Testis (tissue), 3 donors: ENCODE measurements around the gene CYP4F11. TPM values are rescaled to one million over a fixed set of nuclear protein-coding genes. Genes with fewer than 3 reads are reported as not detected.
"Not testable (repeated sequence)": the region's sequence is repeated elsewhere in the genome, so short reads cannot be mapped to it uniquely, and the experiment has no call there.

Source experiments
- DNase-seq: peaks from one replicate; pipeline ENCODE4 v3.0.0-alpha.2; 2019
- H3K27ac ChIP-seq, 2 donors: fragments of 200-600 bp; sonication (generic); one replicate each; pipeline ENCODE4 v1.5.1; 2019
- H3K27me3 ChIP-seq: fragments of 200-600 bp; sonication (generic); one replicate; pipeline ENCODE4 v1.5.1; 2019
- H3K36me3 ChIP-seq: fragments of 200-600 bp; sonication (generic); one replicate; pipeline ENCODE4 v1.5.1; 2017; ENCODE audit warnings: low read depth; ENCODE audit errors: missing control alignments
- H3K4me1 ChIP-seq: fragments of 200-600 bp; sonication (generic); one replicate; pipeline ENCODE4 v1.5.1; 2019
- H3K4me3 ChIP-seq, 2 donors: fragments of 200-600 bp; sonication (generic); one replicate each; pipeline ENCODE4 v1.5.1; 2017 to 2019
- H3K9me3 ChIP-seq: fragments of 200-600 bp; sonication (generic); one replicate; pipeline ENCODE4 v1.5.1; 2017
- CTCF ChIP-seq, 3 experiments: fragments of 450-650 bp in 2 of 3; fragments of 200-600 bp in 1 of 3; sonication (generic) in 1 of 3; IDR thresholded peaks; one replicate each; pipeline ENCODE4 v1.5.1; 2016 to 2019; ENCODE audit warnings: antibody characterized with exemption in 3 of 3, mild to moderate bottlenecking in 2 of 3, moderate library complexity in 1 of 3
- POLR2A ChIP-seq: fragments of 450-650 bp; IDR thresholded peaks from one replicate; pipeline ENCODE4 v1.6.1; 2017; ENCODE audit warnings: antibody characterized with exemption, mild to moderate bottlenecking, moderate library complexity
- WGBS, 2 donors: methylation state at CpG; one replicate each; pipeline ENCODE4 v1.1.5; 2018; 5-methylcytosine and 5-hydroxymethylcytosine counted together
- intact Hi-C: fragments of 100-400 bp; cut with DNase I; formaldehyde crosslinking; loops from one replicate; pipeline ENCODE4 v1.15.1; 2023; ENCODE audit warnings: low total_unique reads
- polyA plus RNA-seq: library from polyadenylated mRNA; stranded (reverse); fragments of 350-450 nt; fragmentation: Illumina TruSeq; extraction: RNeasy Lipid Tissue Mini Kit (QIAGEN cat#74804); gene quantifications from one replicate; pipeline ENCODE4 v1.2.3, GENCODE V29; 2014; ENCODE audit warnings: low read depth, low replicate concordance; ENCODE audit not compliant: insufficient read depth
- total RNA-seq, 2 donors: library from RNA; depleted of rRNA; stranded (reverse); fragments of >200 nt; gene quantifications; one replicate each; pipeline ENCODE4 v1.2.3, GENCODE V29; 2016

CYP4F11 gene
- total and polyA plus RNA-seq, 3 donors from 2014 or later = 2.6 to 4.3 (median 3.0) TPM

- intact Hi-C loops = no loop called here
- 91% methylated on average over 2 of the region's 2 CpGs; no CpG with 5 or more reads in 1 of the 2 donors for WGBS, 2 donors
- no peaks in the 10 kb centered on the region for H3K36me3 ChIP-seq
- no peaks in the 10 kb centered on the region for H3K27me3 ChIP-seq
- H3K9me3 ChIP-seq = no peaks in the 10 kb centered on the region
- DNase-seq = no peak
- no peak overlapping the region for H3K27ac ChIP-seq
- no peak overlapping the region for H3K4me3 ChIP-seq
- TF ChIP-seq POLR2A (no peak), CTCF (IDR thresholded peaks at IDR 0.05) (no peak)
- H3K4me1 ChIP-seq = no peaks in the 10 kb centered on the region
These were observed 2.6 kb upstream of the CYP4F11 start for GRCh38 chr19:15936950-15937349.

GRCh38 chr19:15936173-15936572 lies 1.8 kb upstream of the CYP4F11 start:
- Histone ChIP-seq H3K4me3 (no peak overlapping the region), H3K9me3 (no peaks in the 10 kb centered on the region), H3K27me3 (no peaks in the 10 kb centered on the region), H3K36me3 (no peaks in the 10 kb centered on the region), H3K27ac (no peak overlapping the region), H3K4me1 (no peaks in the 10 kb centered on the region)
- intact Hi-C loops = no loop called here
- no peak for DNase-seq
- TF ChIP-seq POLR2A (no peak), CTCF (IDR thresholded peaks at IDR 0.05) (no peak)
- WGBS, 2 donors = 72 to 80% methylated on average over 3 of the region's 3 CpGs

- no peaks in the 10 kb centered on the region for H3K4me1 ChIP-seq
- TF ChIP-seq POLR2A (no peak), CTCF (IDR thresholded peaks at IDR 0.05) (no peak)
- H3K27me3 ChIP-seq = no peaks in the 10 kb centered on the region
- intact Hi-C loops = no loop called here
- H3K4me3 ChIP-seq = no peak overlapping the region
- 53 to 68% methylated on average over 3 of the region's 3 CpGs for WGBS, 2 donors
- no peak overlapping the region for H3K27ac ChIP-seq
- no peaks in the 10 kb centered on the region for H3K9me3 ChIP-seq
- no peak for DNase-seq
- no peaks in the 10 kb centered on the region for H3K36me3 ChIP-seq
These were observed 906 bp upstream of the CYP4F11 start for GRCh38 chr19:15935167-15935702.

GRCh38 chr19:15933761-15934331 lies 483 bp downstream of the CYP4F11 start:
- H3K4me1 ChIP-seq, DNase-seq, H3K36me3 ChIP-seq, H3K27me3 ChIP-seq, intact Hi-C loops, H3K4me3 ChIP-seq, H3K27ac ChIP-seq, H3K9me3 ChIP-seq: not testable (repeated sequence)
- 16 to 86% methylated on average over 8 to 12 of the region's 12 CpGs for WGBS, 2 donors

- no peak for DNase-seq
- Histone ChIP-seq H3K4me1 (no peaks in the 10 kb centered on the region), H3K9me3 (no peaks in the 10 kb centered on the region), H3K36me3 (no peaks in the 10 kb centered on the region), H3K27me3 (no peaks in the 10 kb centered on the region), H3K27ac (no peak overlapping the region), H3K4me3 (no peak overlapping the region)
- WGBS, 2 donors = 84 to 85% methylated on average over 3 of the region's 3 CpGs
- intact Hi-C loops = no loop called here
- TF ChIP-seq POLR2A (no peak), CTCF (IDR thresholded peaks at IDR 0.05) (no peak)
These were observed 6.0 kb downstream of the CYP4F11 start for GRCh38 chr19:15928321-15928720.
